Psoas muscle (tissue), 8 donors: ENCODE results near the gene SHMT2. TPM values are rescaled to one million over a fixed set of nuclear protein-coding genes. Genes with fewer than 3 reads are reported as not detected.

ENCODE experiments used
- ATAC-seq, 4 donors: fragments of 200-7000 bp; cut with Tn5 transposase; one replicate each; pipeline ENCODE4 v1.9.1; 2020; ENCODE audit warnings: moderate library complexity in 3 of 4, mild to moderate bottlenecking in 2 of 4
- DNase-seq, 2 donors: peaks; one replicate each; pipeline ENCODE4 v3.0.0-alpha.2; 2020
- H3K27ac ChIP-seq: fragments of 200-600 bp; one replicate; pipeline ENCODE4 v1.8.0; 2022
- H3K27me3 ChIP-seq, 3 donors: fragments of 200-600 bp in 1 of 3; one replicate each; pipeline versions ENCODE4 v1.6.1 to v1.8.0; 2013 to 2022; ENCODE audit warnings: low read length in 2 of 3, mild to moderate bottlenecking in 2 of 3, moderate library complexity in 1 of 3; ENCODE audit not compliant: insufficient read depth in 3 of 3
- H3K36me3 ChIP-seq, 2 donors: fragments of 200-600 bp in 1 of 2; one replicate each; pipeline versions ENCODE4 v1.6.1 to v1.8.0; 2013 to 2022; ENCODE audit warnings: low read depth in 1 of 2, mild to moderate bottlenecking in 1 of 2, moderate library complexity in 1 of 2; ENCODE audit not compliant: insufficient read depth in 1 of 2
- H3K4me1 ChIP-seq: fragments of 200-600 bp; one replicate; pipeline ENCODE4 v1.8.0; 2022
- H3K4me3 ChIP-seq: fragments of 200-600 bp; one replicate; pipeline ENCODE4 v1.8.0; 2022; ENCODE audit warnings: mild to moderate bottlenecking
- H3K9me3 ChIP-seq: fragments of 200-600 bp; one replicate; pipeline ENCODE4 v1.8.0; 2022
- WGBS, 3 donors: extraction: QIAGEN DNeasy Blood & Tissue Kit; methylation state at CpG; one replicate each; pipeline versions ENCODE4 v1.1.6 to v1.1.7; 2013; 5-methylcytosine and 5-hydroxymethylcytosine counted together
- intact Hi-C, 2 donors: fragments of 100-400 bp; cut with DNase I; formaldehyde crosslinking; loops; one replicate each; pipeline versions ENCODE4 v1.11.0 to v1.14.2; 2022
- polyA plus RNA-seq, 3 donors: library from polyadenylated mRNA; stranded (reverse); fragments of 200-250 nt; gene quantifications; one replicate each; pipeline ENCODE4 v1.2.3, GENCODE V29; 2013
- total RNA-seq, 4 donors: library from RNA; stranded (reverse); fragmentation: NEBNext Ultra II Directional in 2 of 4; extraction: Animal tissue kit (Norgen Biotek cat#: 25700) in 2 of 4; gene quantifications; one replicate each; pipeline versions ENCODE4 v1.2.1 to v1.2.4, GENCODE V29; 2021 to 2023
- TF ChIP-seq, protein P1 (sequence below): fragments of 200-600 bp; IDR thresholded peaks from one replicate; pipeline ENCODE4 v1.8.0; 2022; ENCODE audit warnings: antibody characterized with exemption
- donor health status: healthy with polysubstance abuse.
- donor health status: DM: no; HTN: no; CAD: no; lungs with moderate emphysema.
- donor health status: Bipolar disorder and iron deficiency.
- donor health status: healthy.
- donor health status: DM: yes; HTN: yes; CAD: no.
- donor health status: DM: no; HTN: no; CAD: no.
- donor health status: DM: no; HTN: no; CAD: no.
- donor health status: DM: yes; HTN: yes; CAD: no.

The SHMT2 gene
- total and polyA plus RNA-seq, 7 donors, result 36.6 to 66.8 (median 53.6) TPM

DNA sequence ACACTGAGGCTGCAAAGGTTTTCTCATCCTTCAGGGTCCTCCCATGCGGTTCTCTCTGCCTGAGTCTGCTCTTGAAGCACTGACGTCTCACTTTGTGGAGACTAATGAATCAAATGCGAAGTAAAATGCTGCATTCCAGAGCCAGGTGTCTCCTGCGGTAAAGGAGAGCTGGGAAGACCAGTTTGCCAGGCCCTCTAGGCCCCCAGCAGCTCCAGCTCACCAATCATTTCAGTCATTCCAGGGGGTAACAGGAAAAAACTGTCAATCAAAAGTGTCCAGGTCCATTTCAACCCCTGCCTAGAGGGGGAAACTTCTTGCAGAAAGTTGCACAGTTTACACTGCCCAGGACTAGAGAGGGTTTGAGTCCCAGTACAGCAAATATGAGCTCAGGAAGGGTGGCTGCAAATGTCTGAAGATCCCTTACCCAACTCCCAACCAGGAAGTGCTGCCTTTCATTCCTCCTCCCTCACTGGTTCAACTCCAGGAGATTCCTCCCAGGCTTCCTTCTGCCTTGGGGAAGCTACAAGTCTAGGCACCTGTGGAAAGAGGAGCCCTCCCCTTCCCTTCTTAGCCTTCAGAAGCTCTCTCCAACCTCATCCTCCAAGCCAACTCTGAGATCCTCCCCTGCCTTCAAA, 15.6 kb upstream of the SHMT2 start:
- WGBS, 3 donors, result 51 to 61% (median 59%) methylated on average over 4 of the region's 4 CpGs
- TF ChIP-seq, protein P1, sequence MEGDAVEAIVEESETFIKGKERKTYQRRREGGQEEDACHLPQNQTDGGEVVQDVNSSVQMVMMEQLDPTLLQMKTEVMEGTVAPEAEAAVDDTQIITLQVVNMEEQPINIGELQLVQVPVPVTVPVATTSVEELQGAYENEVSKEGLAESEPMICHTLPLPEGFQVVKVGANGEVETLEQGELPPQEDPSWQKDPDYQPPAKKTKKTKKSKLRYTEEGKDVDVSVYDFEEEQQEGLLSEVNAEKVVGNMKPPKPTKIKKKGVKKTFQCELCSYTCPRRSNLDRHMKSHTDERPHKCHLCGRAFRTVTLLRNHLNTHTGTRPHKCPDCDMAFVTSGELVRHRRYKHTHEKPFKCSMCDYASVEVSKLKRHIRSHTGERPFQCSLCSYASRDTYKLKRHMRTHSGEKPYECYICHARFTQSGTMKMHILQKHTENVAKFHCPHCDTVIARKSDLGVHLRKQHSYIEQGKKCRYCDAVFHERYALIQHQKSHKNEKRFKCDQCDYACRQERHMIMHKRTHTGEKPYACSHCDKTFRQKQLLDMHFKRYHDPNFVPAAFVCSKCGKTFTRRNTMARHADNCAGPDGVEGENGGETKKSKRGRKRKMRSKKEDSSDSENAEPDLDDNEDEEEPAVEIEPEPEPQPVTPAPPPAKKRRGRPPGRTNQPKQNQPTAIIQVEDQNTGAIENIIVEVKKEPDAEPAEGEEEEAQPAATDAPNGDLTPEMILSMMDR, result no peak
- intact Hi-C loops, result loop anchor here (1.0 to 10.0 kb wide), 7 partner anchors 23 to 251 kb away; a partner anchor contains a TSS
- peak in 1 of 4 donors; percentile 6 for ATAC-seq
- Histone ChIP-seq H3K36me3 (no peaks in the 10 kb centered on the region), H3K4me1 (peaks cover 14% of the 10 kb centered on the region), H3K27ac (no peak overlapping the region), H3K4me3 (no peak overlapping the region), H3K9me3 (no peaks in the 10 kb centered on the region), H3K27me3 (peaks cover 0 to 38% (median 17%) of the 10 kb centered on the region in 3 donors)
- DNase-seq, result no peak

DNA sequence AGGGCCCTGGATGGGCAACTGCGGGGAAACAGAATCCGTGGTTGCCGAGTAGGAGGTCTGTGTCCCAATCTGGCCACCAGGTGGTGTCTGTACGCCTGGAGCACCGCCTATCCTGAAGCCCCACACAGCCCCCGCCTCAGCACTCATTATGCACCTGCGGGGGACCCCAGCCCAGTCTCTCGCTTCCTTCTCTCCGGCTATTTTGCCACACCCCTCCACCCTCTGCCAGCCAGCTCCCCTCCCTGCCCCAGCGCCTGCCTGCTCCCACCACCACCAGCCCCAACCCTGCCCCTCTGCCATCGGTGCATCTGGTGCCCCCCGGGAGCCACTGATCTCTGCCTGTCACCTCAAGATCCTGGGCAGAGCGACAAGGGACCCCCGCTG, 15.1 kb upstream of the SHMT2 start:
- H3K27me3 ChIP-seq, result peaks cover 0 to 44% (median 20%) of the 10 kb centered on the region in 3 donors
- no peaks in the 10 kb centered on the region for H3K9me3 ChIP-seq
- H3K4me3 ChIP-seq, result no peak overlapping the region
- DNase-seq (peak; percentile 67 to 80), ATAC-seq (peak; percentile 63 to 85 (median 68))
- H3K27ac ChIP-seq, result no peak overlapping the region
- intact Hi-C loops, result loop anchor here (1.0 to 10.0 kb wide), 4 partner anchors 22 to 250 kb away; a partner anchor contains a TSS
- peaks cover 14% of the 10 kb centered on the region for H3K4me1 ChIP-seq
- TF ChIP-seq, protein P1, result peak; percentile 65
- WGBS, 3 donors, result 2 to 8% (median 2%) methylated on average over 11 to 14 of the region's 14 CpGs
- H3K36me3 ChIP-seq, result no peaks in the 10 kb centered on the region

DNA sequence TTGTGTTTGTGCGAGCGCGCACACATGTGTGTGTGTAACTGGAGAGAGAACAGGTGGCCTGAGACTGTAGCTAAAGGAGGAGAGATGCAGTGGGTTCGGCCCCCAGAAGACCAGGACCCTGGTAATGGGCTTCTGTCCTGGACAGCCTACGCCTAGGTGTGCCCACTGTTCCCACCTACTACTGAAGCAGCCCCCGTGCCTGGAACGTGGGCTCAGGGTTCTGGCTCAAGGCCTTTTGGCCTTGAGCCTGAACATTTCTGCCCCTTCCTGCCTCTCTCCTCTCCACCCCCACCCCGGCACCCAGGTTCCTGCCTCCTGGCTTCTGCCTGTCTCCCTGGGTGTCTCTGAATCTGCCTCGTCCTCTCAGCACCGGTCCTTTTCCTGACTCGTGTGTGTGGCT, 14.4 kb upstream of the SHMT2 start:
- 26 to 42% (median 30%) methylated on average over 11 of the region's 11 CpGs for WGBS, 3 donors
- peaks cover 0 to 50% (median 22%) of the 10 kb centered on the region in 3 donors for H3K27me3 ChIP-seq

DNA sequence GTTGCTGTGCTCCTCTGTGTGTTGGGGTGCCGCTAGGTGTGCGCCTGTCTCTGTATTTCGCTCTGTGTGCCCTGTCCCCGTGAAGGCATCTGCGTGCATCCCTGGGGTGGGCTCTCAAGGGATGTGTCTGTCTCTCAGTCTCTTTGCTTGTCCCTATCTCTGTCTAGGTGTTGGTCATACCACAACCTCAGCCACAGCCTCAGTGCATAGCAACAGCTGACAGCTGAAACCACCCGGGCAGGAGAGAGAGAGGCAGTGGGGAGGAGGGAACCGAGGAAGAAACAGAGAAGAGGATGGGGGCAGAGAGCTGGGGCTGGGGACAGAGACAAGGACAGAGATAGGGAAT, 13.9 kb upstream of the SHMT2 start:
- H3K27me3 ChIP-seq, result peaks cover 0 to 55% (median 22%) of the 10 kb centered on the region in 3 donors
- H3K9me3 ChIP-seq, result no peaks in the 10 kb centered on the region
- peaks cover 14% of the 10 kb centered on the region for H3K4me1 ChIP-seq
- DNase-seq, result no peak
- WGBS, 3 donors, result 24 to 31% (median 26%) methylated on average over 7 of the region's 7 CpGs
- no peak for ATAC-seq
- TF ChIP-seq, protein P1, result no peak
- H3K4me3 ChIP-seq, result no peak overlapping the region
- H3K36me3 ChIP-seq, result no peaks in the 10 kb centered on the region
- no peak overlapping the region for H3K27ac ChIP-seq
- intact Hi-C loops, result loop anchor here in 1 of 2 donors (2.0 to 10.0 kb wide), 3 partner anchors 21 to 249 kb away; a partner anchor contains a TSS

More for the DNA sequence above, 14.4 kb upstream of the SHMT2 start:
- H3K9me3 ChIP-seq, result no peaks in the 10 kb centered on the region
- TF ChIP-seq, protein P1, result no peak
- DNase-seq (no peak), ATAC-seq (no peak)
- intact Hi-C loops, result loop anchor here in 1 of 2 donors (2.0 to 10.0 kb wide), 3 partner anchors 22 to 250 kb away; a partner anchor contains a TSS
- no peaks in the 10 kb centered on the region for H3K36me3 ChIP-seq
- H3K4me1 ChIP-seq, result peaks cover 14% of the 10 kb centered on the region
- H3K27ac ChIP-seq, result no peak overlapping the region
- no peak overlapping the region for H3K4me3 ChIP-seq
